ENCODE measurements around the gene CMYA5.

- TF ChIP-seq CTCF (IDR thresholded peaks at IDR 0.05) (no peak), POLR2A (IDR thresholded peaks at IDR 0.05) (no peak)
These were observed 35.8 kb upstream of the CMYA5 start for GRCh38 chr5:79653843-79654242.
